ENCODE data around the gene TMEM273. TPM values are rescaled to one million over a fixed set of nuclear protein-coding genes. Genes with fewer than 3 reads are reported as not detected.
A peak's percentile ranks its signal among the peaks of the same experiment; 100 is the strongest.

Gene TMEM273
- total and polyA plus RNA-seq, 10 of the 15 experiments (the other 5 are each of a cell fraction or from before 2014, with no cell fraction given) = 10.3 to 46.3 (median 26.4) TPM

DNA sequence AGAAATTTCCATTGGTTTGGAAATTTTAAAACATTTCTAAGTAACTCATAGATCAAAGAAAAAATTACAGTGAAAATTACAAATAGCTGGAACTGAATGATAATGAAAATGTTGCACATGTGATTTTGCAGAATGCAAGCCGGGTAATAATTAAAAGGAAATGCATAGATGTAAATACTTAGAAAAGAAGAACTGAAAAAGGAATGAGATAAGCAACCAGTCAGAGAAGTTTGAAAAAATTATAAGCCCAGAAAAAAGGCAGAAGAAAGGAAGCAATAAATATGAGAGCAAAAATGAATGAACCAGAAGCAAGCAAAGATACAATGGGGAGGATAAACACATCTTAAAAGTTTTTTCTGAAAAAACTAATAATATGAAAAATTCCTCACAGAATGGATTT lies 3.2 kb upstream of the TMEM273 start (continued):
- TF ChIP-seq, protein P1, sequence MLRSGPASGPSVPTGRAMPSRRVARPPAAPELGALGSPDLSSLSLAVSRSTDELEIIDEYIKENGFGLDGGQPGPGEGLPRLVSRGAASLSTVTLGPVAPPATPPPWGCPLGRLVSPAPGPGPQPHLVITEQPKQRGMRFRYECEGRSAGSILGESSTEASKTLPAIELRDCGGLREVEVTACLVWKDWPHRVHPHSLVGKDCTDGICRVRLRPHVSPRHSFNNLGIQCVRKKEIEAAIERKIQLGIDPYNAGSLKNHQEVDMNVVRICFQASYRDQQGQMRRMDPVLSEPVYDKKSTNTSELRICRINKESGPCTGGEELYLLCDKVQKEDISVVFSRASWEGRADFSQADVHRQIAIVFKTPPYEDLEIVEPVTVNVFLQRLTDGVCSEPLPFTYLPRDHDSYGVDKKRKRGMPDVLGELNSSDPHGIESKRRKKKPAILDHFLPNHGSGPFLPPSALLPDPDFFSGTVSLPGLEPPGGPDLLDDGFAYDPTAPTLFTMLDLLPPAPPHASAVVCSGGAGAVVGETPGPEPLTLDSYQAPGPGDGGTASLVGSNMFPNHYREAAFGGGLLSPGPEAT (IDR thresholded peaks at IDR 0.05; ENCODE audit: low read depth) = peak; percentile 17; the same call in 1 of the 2 replicates
- TF ChIP-seq BACH1 (IDR thresholded peaks at IDR 0.05; ENCODE audit: borderline replicate concordance) = no peak
- TF ChIP-seq EP300 (IDR thresholded peaks at IDR 0.05; ENCODE audit: borderline replicate concordance in 1 of 2, control insufficient read depth in 1 of 2, low read depth in 2 of 2, low read length in 2 of 2) = peak; percentile 57 to 58; a peak in 2 of 4 replicates
- TF ChIP-seq, protein P2, sequence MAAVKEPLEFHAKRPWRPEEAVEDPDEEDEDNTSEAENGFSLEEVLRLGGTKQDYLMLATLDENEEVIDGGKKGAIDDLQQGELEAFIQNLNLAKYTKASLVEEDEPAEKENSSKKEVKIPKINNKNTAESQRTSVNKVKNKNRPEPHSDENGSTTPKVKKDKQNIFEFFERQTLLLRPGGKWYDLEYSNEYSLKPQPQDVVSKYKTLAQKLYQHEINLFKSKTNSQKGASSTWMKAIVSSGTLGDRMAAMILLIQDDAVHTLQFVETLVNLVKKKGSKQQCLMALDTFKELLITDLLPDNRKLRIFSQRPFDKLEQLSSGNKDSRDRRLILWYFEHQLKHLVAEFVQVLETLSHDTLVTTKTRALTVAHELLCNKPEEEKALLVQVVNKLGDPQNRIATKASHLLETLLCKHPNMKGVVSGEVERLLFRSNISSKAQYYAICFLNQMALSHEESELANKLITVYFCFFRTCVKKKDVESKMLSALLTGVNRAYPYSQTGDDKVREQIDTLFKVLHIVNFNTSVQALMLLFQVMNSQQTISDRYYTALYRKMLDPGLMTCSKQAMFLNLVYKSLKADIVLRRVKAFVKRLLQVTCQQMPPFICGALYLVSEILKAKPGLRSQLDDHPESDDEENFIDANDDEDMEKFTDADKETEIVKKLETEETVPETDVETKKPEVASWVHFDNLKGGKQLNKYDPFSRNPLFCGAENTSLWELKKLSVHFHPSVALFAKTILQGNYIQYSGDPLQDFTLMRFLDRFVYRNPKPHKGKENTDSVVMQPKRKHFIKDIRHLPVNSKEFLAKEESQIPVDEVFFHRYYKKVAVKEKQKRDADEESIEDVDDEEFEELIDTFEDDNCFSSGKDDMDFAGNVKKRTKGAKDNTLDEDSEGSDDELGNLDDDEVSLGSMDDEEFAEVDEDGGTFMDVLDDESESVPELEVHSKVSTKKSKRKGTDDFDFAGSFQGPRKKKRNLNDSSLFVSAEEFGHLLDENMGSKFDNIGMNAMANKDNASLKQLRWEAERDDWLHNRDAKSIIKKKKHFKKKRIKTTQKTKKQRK (IDR thresholded peaks at IDR 0.05; ENCODE audit: low read depth, low read length) = no peak
- TF ChIP-seq RUNX3 (IDR thresholded peaks at IDR 0.05; ENCODE audit: low read length) = no peak
- no peak for TF ChIP-seq ZNF207 (IDR thresholded peaks at IDR 0.05; ENCODE audit: borderline replicate concordance)

Data from GM12878 (cell line).